ENCODE measurements around the gene MEGF9.

Gene MEGF9

DNA sequence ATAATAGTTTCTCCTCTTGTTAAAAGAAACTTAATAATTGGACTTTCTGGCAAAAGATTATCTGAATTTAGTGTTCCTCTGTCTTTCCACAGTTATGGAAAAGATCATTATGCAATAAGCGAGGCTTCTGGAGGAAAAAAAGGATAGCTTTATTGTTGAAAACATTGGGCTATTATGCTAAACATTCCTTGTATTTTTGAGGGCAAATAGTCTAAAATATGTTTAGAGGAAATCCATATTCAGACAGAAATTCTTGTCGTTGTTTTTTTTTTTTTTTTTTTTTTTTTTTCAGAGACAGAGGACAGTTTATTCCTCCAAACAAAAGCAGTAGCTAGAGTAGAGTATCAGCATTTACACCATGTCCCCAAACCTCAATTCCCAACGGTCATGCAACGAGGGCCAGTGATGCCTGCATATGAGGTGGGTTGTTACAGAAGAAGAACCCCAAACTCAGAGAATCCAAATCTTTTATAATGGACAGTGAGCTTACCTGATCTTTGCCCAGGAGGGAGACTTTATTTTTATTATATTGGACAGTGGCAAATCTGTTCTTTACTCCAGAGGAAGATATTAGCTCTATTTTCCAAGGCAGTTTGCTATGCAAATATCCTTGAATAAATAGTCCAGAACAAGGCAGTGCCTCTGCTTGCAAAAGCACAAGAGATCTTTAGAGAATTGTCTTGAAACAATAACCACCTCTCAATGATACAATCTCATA, 85.9 kb downstream of the MEGF9 start:
- DNase-seq (ENCODE audit: low read depth in 2 of 2): no peak
- no peak overlapping the region for H3K4me3 ChIP-seq (replicated peaks in 1 of 2; ENCODE audit: low read depth in 2 of 2, low read length in 2 of 2)
- no peak for TF ChIP-seq CTCF (IDR thresholded peaks at IDR 0.05; ENCODE audit: low read depth, low read length)

- no peak for DNase-seq (ENCODE audit: low read depth in 2 of 2)
- H3K4me3 ChIP-seq (replicated peaks in 1 of 2; ENCODE audit: low read depth in 2 of 2, low read length in 2 of 2): no peak overlapping the region
- TF ChIP-seq CTCF (IDR thresholded peaks at IDR 0.05; ENCODE audit: low read depth, low read length): no peak
These were observed 87.2 kb downstream of the MEGF9 start for GRCh38 chr9:120627073-120627472.

GRCh38 chr9:120626512-120626911, 87.8 kb downstream of the MEGF9 start:
- no peak overlapping the region for H3K4me3 ChIP-seq (replicated peaks in 1 of 2; ENCODE audit: low read depth in 2 of 2, low read length in 2 of 2)
- no peak for DNase-seq (ENCODE audit: low read depth in 2 of 2)
- TF ChIP-seq CTCF (IDR thresholded peaks at IDR 0.05; ENCODE audit: low read depth, low read length): no peak

GRCh38 chr9:120625222-120625621, 89.0 kb downstream of the MEGF9 start:
- no peak overlapping the region for H3K4me3 ChIP-seq (replicated peaks in 1 of 2; ENCODE audit: low read depth in 2 of 2, low read length in 2 of 2)
- peak; percentile 36 to 57 for DNase-seq (ENCODE audit: low read depth in 2 of 2)
- no peak for TF ChIP-seq CTCF (IDR thresholded peaks at IDR 0.05; ENCODE audit: low read depth, low read length)

DNA sequence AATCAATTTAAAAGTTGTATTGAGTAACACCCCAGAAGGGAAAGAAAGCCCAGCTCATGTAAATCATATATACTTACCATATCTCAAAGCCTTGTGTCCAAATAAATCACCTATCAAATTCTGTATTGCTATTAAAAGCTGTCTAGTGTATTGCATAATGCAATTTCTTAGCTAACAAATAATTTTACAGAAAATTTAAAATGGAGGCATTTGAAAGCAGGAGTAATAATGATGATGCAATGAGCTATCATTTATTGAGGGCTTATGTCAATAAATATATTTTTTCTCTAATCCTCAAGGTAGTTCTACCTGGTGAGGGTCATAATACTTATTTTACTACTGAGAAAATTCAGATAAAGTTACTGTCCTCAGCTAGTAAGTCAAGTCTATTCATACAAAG, 91.5 kb downstream of the MEGF9 start:
- H3K4me3 ChIP-seq (replicated peaks in 1 of 2; ENCODE audit: low read depth in 2 of 2, low read length in 2 of 2): no peak overlapping the region
- TF ChIP-seq CTCF (IDR thresholded peaks at IDR 0.05; ENCODE audit: low read depth, low read length): no peak
- DNase-seq (ENCODE audit: low read depth in 2 of 2): no peak

GRCh38 chr9:120621941-120622340, 92.3 kb downstream of the MEGF9 start:
- H3K4me3 ChIP-seq (replicated peaks in 1 of 2; ENCODE audit: low read depth in 2 of 2, low read length in 2 of 2): no peak overlapping the region
- no peak for TF ChIP-seq CTCF (IDR thresholded peaks at IDR 0.05; ENCODE audit: low read depth, low read length)

More at GRCh38 chr9:120621941-120622340, 92.3 kb downstream of the MEGF9 start:
- DNase-seq (ENCODE audit: low read depth in 2 of 2): no peak

Data from cardiac fibroblast (primary cell).